ENCODE results near the gene SUDS3. TPM values are rescaled to one million over a fixed set of nuclear protein-coding genes. Genes with fewer than 3 reads are reported as not detected.
"Not testable (repeated sequence)": the region's sequence is repeated elsewhere in the genome, so short reads cannot be mapped to it uniquely, and the experiment has no call there.

SUDS3 gene
- total RNA-seq, 1 donor from 2014 or later, result 28.5 TPM

DNA sequence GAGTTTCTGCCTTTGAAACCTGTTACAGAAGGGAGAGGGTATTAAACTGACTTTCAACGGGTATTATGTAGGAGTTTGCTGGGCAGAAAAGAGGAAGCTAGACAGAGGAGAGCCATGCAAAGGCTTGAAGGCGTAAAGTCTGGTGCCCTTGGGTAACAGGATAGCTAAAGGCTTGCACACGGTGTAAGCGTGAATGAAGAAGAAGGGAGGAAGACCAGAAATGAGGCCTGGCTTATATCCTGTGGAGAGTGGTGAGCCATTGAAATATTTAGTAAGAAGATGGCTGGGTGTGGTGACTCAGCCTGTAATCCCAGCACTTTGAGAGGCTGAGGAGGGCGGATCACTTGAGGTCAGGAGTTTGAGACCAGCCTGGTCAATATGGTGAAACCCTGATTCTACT is 22.6 kb downstream of the SUDS3 start:
- intact Hi-C loops (cut with DNase I), result no loop called here
- no peaks in the 10 kb centered on the region for H3K4me1 ChIP-seq
- DNase-seq (no peak), ATAC-seq (peak in 1 of 2 donors; percentile 60)
- H3K36me3 ChIP-seq, result peaks cover 98% of the 10 kb centered on the region
- H3K4me3 ChIP-seq, result no peak overlapping the region
- H3K27ac ChIP-seq, result no peak overlapping the region
- H3K9me3 ChIP-seq, result no peaks in the 10 kb centered on the region
- no peak for TF ChIP-seq CTCF (IDR thresholded peaks at IDR 0.05)
- H3K27me3 ChIP-seq (ENCODE audit: low read depth), result no peaks in the 10 kb centered on the region

- Histone ChIP-seq H3K36me3 (peaks cover 96% of the 10 kb centered on the region), H3K9me3 (no peaks in the 10 kb centered on the region), H3K27ac (no peak overlapping the region), H3K4me1 (no peaks in the 10 kb centered on the region), H3K27me3 (ENCODE audit: low read depth) (no peaks in the 10 kb centered on the region), H3K4me3 (no peak overlapping the region)
- DNase-seq (no peak), ATAC-seq (no peak)
- intact Hi-C loops (cut with DNase I), result no loop called here
- no peak for TF ChIP-seq CTCF (IDR thresholded peaks at IDR 0.05)
Observed at GRCh38 chr12:118402251-118402650, 25.9 kb downstream of the SUDS3 start.

- DNase-seq (no peak), ATAC-seq (peak in 1 of 2 donors; percentile 59)
- no peaks in the 10 kb centered on the region for H3K9me3 ChIP-seq
- H3K4me3 ChIP-seq, result no peak overlapping the region
- peaks cover 96% of the 10 kb centered on the region for H3K36me3 ChIP-seq
- no peak overlapping the region for H3K27ac ChIP-seq
- no peaks in the 10 kb centered on the region for H3K4me1 ChIP-seq
- no peaks in the 10 kb centered on the region for H3K27me3 ChIP-seq (ENCODE audit: low read depth)
- TF ChIP-seq CTCF (IDR thresholded peaks at IDR 0.05), result peak; percentile 66
- intact Hi-C loops (cut with DNase I), result no loop called here
Observed at GRCh38 chr12:118404876-118405521, 28.6 kb downstream of the SUDS3 start.

- H3K4me1 ChIP-seq; intact Hi-C loops (cut with DNase I); DNase-seq; H3K9me3 ChIP-seq; H3K27me3 ChIP-seq (ENCODE audit: low read depth); H3K4me3 ChIP-seq; ATAC-seq; H3K27ac ChIP-seq: not testable (repeated sequence)
- peaks cover 94% of the 10 kb centered on the region for H3K36me3 ChIP-seq
Observed at GRCh38 chr12:118408241-118408640, 31.9 kb downstream of the SUDS3 start.

- no peak overlapping the region for H3K4me3 ChIP-seq
- ATAC-seq, result no peak
Observed at GRCh38 chr12:118409834-118410233, 33.5 kb downstream of the SUDS3 start.

More at GRCh38 chr12:118409834-118410233, 33.5 kb downstream of the SUDS3 start:
- peaks cover 97% of the 10 kb centered on the region for H3K36me3 ChIP-seq
- no peak overlapping the region for H3K27ac ChIP-seq
- no peaks in the 10 kb centered on the region for H3K9me3 ChIP-seq
- no peak for TF ChIP-seq CTCF (IDR thresholded peaks at IDR 0.05)
- no peak for DNase-seq
- no peaks in the 10 kb centered on the region for H3K4me1 ChIP-seq
- intact Hi-C loops (cut with DNase I), result no loop called here
- H3K27me3 ChIP-seq (ENCODE audit: low read depth), result no peaks in the 10 kb centered on the region
